ENCODE measurements around the gene ELMO1. TPM values are rescaled to one million over a fixed set of nuclear protein-coding genes. Genes with fewer than 3 reads are reported as not detected.

The ELMO1 gene
- total and polyA plus RNA-seq, 2 of the 13 experiments (the other 11 are each of a cell fraction or from before 2014, with no cell fraction given) = 0.11 to 0.17 TPM

- no peak for DNase-seq (ENCODE audit: low spot score)
- H3K36me3 ChIP-seq (replicated peaks in 1 of 2; ENCODE audit: control insufficient read depth in 1 of 2, insufficient read depth in 2 of 2, low read length in 2 of 2) = no peaks in the 10 kb centered on the region
- ATAC-seq = no peak
- peaks cover 51% of the 10 kb centered on the region for H3K4me1 ChIP-seq (ENCODE audit: insufficient read depth, low read length)
- H3K4me2 ChIP-seq (ENCODE audit: low read depth, low read length) = peak overlapping the region; percentile 39; the same call in 1 of the 2 replicates
- no TSS peak for BruUV-seq (replicated peaks)
- no peaks in the 10 kb centered on the region for H3K27me3 ChIP-seq (ENCODE audit: control insufficient read depth in 1 of 2, insufficient read depth in 2 of 2, low read length in 2 of 2)
- in situ Hi-C loops (cut with HindIII; ENCODE audit: extremely low pct_ligation_motif_present, low pct_unique_long_range_greater_than_20kb) = no loop called here
- H3K27ac ChIP-seq (ENCODE audit: extremely low read length, insufficient read depth, low read length) = no peak overlapping the region
- H3K4me3 ChIP-seq (replicated peaks in 1 of 3; ENCODE audit: insufficient read depth in 1 of 3, low read depth in 2 of 3, low read length in 3 of 3) = no peak overlapping the region
- intact Hi-C loops (cut with micrococcal nuclease; ENCODE audit: unreplicated experiment) = no loop called here
- H3K9me3 ChIP-seq (ENCODE audit: low read length) = no peaks in the 10 kb centered on the region
- FAIRE-seq = no peak
- H4K20me1 ChIP-seq (ENCODE audit: insufficient read depth, low read length) = no peaks in the 10 kb centered on the region
- CTCF ChIA-PET (ENCODE audit: low intra/inter-chr PET ratio, low total read pairs) = no interaction called here
- H3K9ac ChIP-seq (ENCODE audit: insufficient read depth, low read depth, low read length) = no peak overlapping the region
- TF ChIP-seq U2AF1 (optimal IDR thresholded peaks at IDR 0.05; ENCODE audit: low read depth, low read length) = no peak
- no peak for TF ChIP-seq LRRFIP1 (CRISPR knock-in tag; conservative IDR thresholded peaks at IDR 0.05)
- H3K79me2 ChIP-seq (ENCODE audit: insufficient read depth, low read length) = no peaks in the 10 kb centered on the region
- 94% methylated on average over 6 of the region's 6 CpGs for WGBS (ENCODE audit: low lambda C conversion rate)
- H2AFZ ChIP-seq (ENCODE audit: low read length) = no peak overlapping the region
- POLR2A ChIA-PET = no interaction called here
Observed at GRCh38 chr7:37092548-37092947, 356.1 kb downstream of the ELMO1 start.

GRCh38 chr7:37089972-37090371 is 358.7 kb downstream of the ELMO1 start:
- FAIRE-seq (peak; percentile 52), ATAC-seq (peak; percentile 74), DNase-seq (ENCODE audit: low spot score) (peak; percentile 71)
- Histone ChIP-seq H3K27ac (ENCODE audit: extremely low read length, insufficient read depth, low read length) (no peak overlapping the region), H3K4me3 (replicated peaks in 1 of 3; ENCODE audit: insufficient read depth in 1 of 3, low read depth in 2 of 3, low read length in 3 of 3) (no peak overlapping the region), H3K9me3 (ENCODE audit: low read length) (no peaks in the 10 kb centered on the region), H2AFZ (ENCODE audit: low read length) (no peak overlapping the region), H4K20me1 (ENCODE audit: insufficient read depth, low read length) (no peaks in the 10 kb centered on the region), H3K36me3 (replicated peaks in 1 of 2; ENCODE audit: control insufficient read depth in 1 of 2, insufficient read depth in 2 of 2, low read length in 2 of 2) (no peaks in the 10 kb centered on the region), H3K79me2 (ENCODE audit: insufficient read depth, low read length) (no peaks in the 10 kb centered on the region), H3K4me2 (ENCODE audit: low read depth, low read length) (no peak overlapping the region), H3K9ac (ENCODE audit: insufficient read depth, low read depth, low read length) (no peak overlapping the region), H3K27me3 (ENCODE audit: control insufficient read depth in 1 of 2, insufficient read depth in 2 of 2, low read length in 2 of 2) (no peaks in the 10 kb centered on the region), H3K4me1 (ENCODE audit: insufficient read depth, low read length) (peaks cover 44% of the 10 kb centered on the region)
- intact Hi-C loops (cut with micrococcal nuclease; ENCODE audit: unreplicated experiment) = no loop called here
- in situ Hi-C loops (cut with HindIII; ENCODE audit: extremely low pct_ligation_motif_present, low pct_unique_long_range_greater_than_20kb) = no loop called here
- POLR2A ChIA-PET = interaction anchor here (1.0 to 1.1 kb wide), 2 partner anchors 11 to 118 kb away, joined by 4 to 6 read pairs; no protein-coding TSS in a partner anchor
- WGBS (ENCODE audit: low lambda C conversion rate) = 74% methylated on average over 4 of the region's 4 CpGs
- no TSS peak for BruUV-seq (replicated peaks)
- CTCF ChIA-PET (ENCODE audit: low intra/inter-chr PET ratio, low total read pairs) = no interaction called here
- no peak for TF ChIP-seq PITX1 (CRISPR knock-in tag; IDR thresholded peaks at IDR 0.05)
- TF ChIP-seq BCL6 (CRISPR knock-in tag; IDR thresholded peaks at IDR 0.05) = no peak
- no peak for TF ChIP-seq ZNF441 (CRISPR knock-in tag; IDR thresholded peaks at IDR 0.05; ENCODE audit: borderline replicate concordance)
- peak; percentile 61 for TF ChIP-seq ATF7 (IDR thresholded peaks at IDR 0.05)
- TF ChIP-seq ATF7 (CRISPR knock-in tag; IDR thresholded peaks at IDR 0.05) = peak; percentile 50; the same call in 1 of the 2 replicates
- TF ChIP-seq ATF3 (CRISPR knock-in tag; IDR thresholded peaks at IDR 0.05) = peak; percentile 90
- no peak for TF ChIP-seq JARID2 (CRISPR knock-in tag; IDR thresholded peaks at IDR 0.05; ENCODE audit: insufficient replicate concordance)
- TF ChIP-seq CSRNP1 (CRISPR knock-in tag; IDR thresholded peaks at IDR 0.05) = no peak
- TF ChIP-seq ELF3 (CRISPR knock-in tag; IDR thresholded peaks at IDR 0.05) = 0 out of 2 replicates have a peak, but pooled peaks have one; percentile 13
- TF ChIP-seq RARA (CRISPR knock-in tag; IDR thresholded peaks at IDR 0.05) = no peak

All from HepG2 (cell line).